ENCODE results near the gene VEGFB. TPM values are rescaled to one million over a fixed set of nuclear protein-coding genes. Genes with fewer than 3 reads are reported as not detected.

VEGFB gene
- total RNA-seq, 1 donor from 2014 or later: 150 TPM

GRCh38 chr11:64251016-64251752 is 16.8 kb downstream of the VEGFB start, which contains the start of gene PLCB3:
TSS of gene PLCB3 (plus strand) at chr11:64251530. CDS start at chr11:64251650, 120 bp downstream.
- Histone ChIP-seq H3K36me3 (peaks cover 20% of the 10 kb centered on the region), H3K4me3 (peak within 1 kb of the TSS; percentile 91), H3K9me3 (no peaks in the 10 kb centered on the region), H3K27ac (peak within 1 kb of the TSS; percentile 77), H3K27me3 (ENCODE audit: low read depth) (no peaks in the 10 kb centered on the region), H3K4me1 (peaks cover 33% of the 10 kb centered on the region)
- peak; percentile 73 for TF ChIP-seq CTCF (IDR thresholded peaks at IDR 0.05)
- DNase-seq: peak; percentile 69
- intact Hi-C loops (cut with DNase I): no loop called here
- peak; percentile 78 to 79 for ATAC-seq

- H3K4me1 ChIP-seq: peaks cover 33% of the 10 kb centered on the region
- H3K36me3 ChIP-seq: peaks cover 25% of the 10 kb centered on the region
- TF ChIP-seq CTCF (IDR thresholded peaks at IDR 0.05): no peak
- DNase-seq (no peak), ATAC-seq (no peak)
- H3K9me3 ChIP-seq: no peaks in the 10 kb centered on the region
- peak overlapping the region; percentile 77 for H3K27ac ChIP-seq
- H3K27me3 ChIP-seq (ENCODE audit: low read depth): no peaks in the 10 kb centered on the region
- H3K4me3 ChIP-seq: peak overlapping the region; percentile 91
- intact Hi-C loops (cut with DNase I): no loop called here
These were observed 17.3 kb downstream of the VEGFB start for GRCh38 chr11:64251753-64252002.

- ATAC-seq: peak; percentile 29 to 69
- peak overlapping the region; percentile 91 for H3K4me3 ChIP-seq
- no peak for TF ChIP-seq CTCF (IDR thresholded peaks at IDR 0.05)
- peak; percentile 76 for DNase-seq
- H3K27me3 ChIP-seq (ENCODE audit: low read depth): no peaks in the 10 kb centered on the region
- no peaks in the 10 kb centered on the region for H3K9me3 ChIP-seq
- peaks cover 33% of the 10 kb centered on the region for H3K4me1 ChIP-seq
- peaks cover 31% of the 10 kb centered on the region for H3K36me3 ChIP-seq
- intact Hi-C loops (cut with DNase I): no loop called here
- peak overlapping the region; percentile 77 for H3K27ac ChIP-seq
These were observed 17.9 kb downstream of the VEGFB start for GRCh38 chr11:64252003-64252872.

- H3K4me1 ChIP-seq: peaks cover 26% of the 10 kb centered on the region
- H3K4me3 ChIP-seq: peak overlapping the region; percentile 91
- no peak for TF ChIP-seq CTCF (IDR thresholded peaks at IDR 0.05)
- no peaks in the 10 kb centered on the region for H3K9me3 ChIP-seq
- intact Hi-C loops (cut with DNase I): no loop called here
- DNase-seq: no peak
- peaks cover 39% of the 10 kb centered on the region for H3K36me3 ChIP-seq
- ATAC-seq: no peak
- peak overlapping the region; percentile 77 for H3K27ac ChIP-seq
- H3K27me3 ChIP-seq (ENCODE audit: low read depth): no peaks in the 10 kb centered on the region
These were observed 18.7 kb downstream of the VEGFB start for GRCh38 chr11:64253043-64253442.

GRCh38 chr11:64253481-64253880 is 19.1 kb downstream of the VEGFB start:
- Histone ChIP-seq H3K36me3 (peaks cover 43% of the 10 kb centered on the region), H3K4me1 (peaks cover 26% of the 10 kb centered on the region), H3K4me3 (no peak overlapping the region), H3K27ac (no peak overlapping the region), H3K9me3 (no peaks in the 10 kb centered on the region), H3K27me3 (ENCODE audit: low read depth) (no peaks in the 10 kb centered on the region)
- no peak for TF ChIP-seq CTCF (IDR thresholded peaks at IDR 0.05)
- intact Hi-C loops (cut with DNase I): no loop called here
- DNase-seq (no peak), ATAC-seq (no peak)
